ENCODE data around the gene GRIN2A. TPM values are rescaled to one million over a fixed set of nuclear protein-coding genes. Genes with fewer than 3 reads are reported as not detected.

The GRIN2A gene
- total RNA-seq, 1 donor from 2014 or later, result not detected

Other genes starting within 250 kb of the GRIN2A start
- 4.7 and 10.1 TPM in 2 replicates for gene ATF7IP2, start 203.6 kb upstream of the GRIN2A start, total RNA-seq

All from myocyte (in vitro differentiated cells).